Sigmoid colon (tissue), 7 donors: ENCODE measurements around the gene GRAMD1B. TPM values are rescaled to one million over a fixed set of nuclear protein-coding genes. Genes with fewer than 3 reads are reported as not detected.

Experiments
- DNase-seq: peaks from one replicate; pipeline ENCODE4 v3.0.0-alpha.2; 2019
- H3K27ac ChIP-seq, 4 donors: fragments of 200-600 bp; sonication (generic); one replicate each; pipeline ENCODE4 v1.5.1; 2016 to 2019; ENCODE audit warnings: mild to moderate bottlenecking in 1 of 4
- H3K27me3 ChIP-seq, 3 donors: fragments of 200-600 bp; sonication (generic); one replicate each; pipeline ENCODE4 v1.5.1; 2019; ENCODE audit warnings: mild to moderate bottlenecking in 1 of 3
- H3K36me3 ChIP-seq, 4 donors: fragments of 200-600 bp; sonication (generic); one replicate each; pipeline ENCODE4 v1.5.1; 2016 to 2019
- H3K4me1 ChIP-seq, 4 donors: fragments of 200-600 bp; sonication (generic); one replicate each; pipeline ENCODE4 v1.5.1; 2017 to 2019
- H3K4me3 ChIP-seq, 4 donors: fragments of 200-600 bp; sonication (generic); one replicate each; pipeline ENCODE4 v1.5.1; 2017 to 2019; ENCODE audit warnings: mild to moderate bottlenecking in 2 of 4, moderate library complexity in 1 of 4
- H3K9me3 ChIP-seq, 4 donors: fragments of 200-600 bp in 3 of 4; sonication (generic) in 3 of 4; one replicate each; pipeline versions ENCODE4 v1.5.1 to v1.6.1; 2013 to 2019
- EP300 ChIP-seq, 4 donors: sonication (generic); formaldehyde crosslinking; IDR thresholded peaks; one replicate each; pipeline ENCODE4 v1.6.1; 2017; ENCODE audit warnings: antibody characterized with exemption in 4 of 4
- POLR2A ChIP-seq, 2 donors: fragments of 450-650 bp; IDR thresholded peaks; one replicate each; pipeline ENCODE4 v1.6.1; 2016; ENCODE audit warnings: antibody characterized with exemption in 2 of 2, mild to moderate bottlenecking in 2 of 2, moderate library complexity in 2 of 2
- POLR2AphosphoS5 ChIP-seq, 4 donors: sonication (generic); formaldehyde crosslinking; IDR thresholded peaks; one replicate each; pipeline ENCODE4 v1.6.1; 2017; ENCODE audit warnings: antibody characterized with exemption in 4 of 4
- WGBS, 2 donors: extraction: QIAGEN DNeasy Blood & Tissue Kit; methylation state at CpG; one replicate each; pipeline ENCODE4 v1.1.7; 2013; 5-methylcytosine and 5-hydroxymethylcytosine counted together
- intact Hi-C: fragments of 100-400 bp; cut with DNase I; formaldehyde crosslinking; loops from one replicate; pipeline ENCODE4 v1.15.1; 2023
- polyA plus RNA-seq, 3 donors: library from polyadenylated mRNA; stranded (reverse); fragments of 200-250 nt; gene quantifications; one replicate each; pipeline ENCODE4 v1.2.3, GENCODE V29; 2013
- total RNA-seq, 4 donors: library from RNA; depleted of rRNA; stranded (reverse); fragments of >200 nt; gene quantifications; one replicate each; pipeline ENCODE4 v1.1.0, GENCODE V29; 2016
- TF ChIP-seq, protein P1 (sequence below), 4 experiments: fragments of 450-650 bp in 3 of 4; fragments of 200-600 bp in 1 of 4; IDR thresholded peaks; one replicate each; pipeline ENCODE4 v1.5.1; 2016 to 2019; ENCODE audit warnings: antibody characterized with exemption in 4 of 4, mild to moderate bottlenecking in 3 of 4, moderate library complexity in 2 of 4
- donor health status: healthy with polysubstance abuse.
- donor health status: Bipolar disorder and iron deficiency.
- donor health status: healthy.

GRAMD1B gene
- total and polyA plus RNA-seq, 7 donors, result 1.8 to 5.0 (median 3.5) TPM

DNA sequence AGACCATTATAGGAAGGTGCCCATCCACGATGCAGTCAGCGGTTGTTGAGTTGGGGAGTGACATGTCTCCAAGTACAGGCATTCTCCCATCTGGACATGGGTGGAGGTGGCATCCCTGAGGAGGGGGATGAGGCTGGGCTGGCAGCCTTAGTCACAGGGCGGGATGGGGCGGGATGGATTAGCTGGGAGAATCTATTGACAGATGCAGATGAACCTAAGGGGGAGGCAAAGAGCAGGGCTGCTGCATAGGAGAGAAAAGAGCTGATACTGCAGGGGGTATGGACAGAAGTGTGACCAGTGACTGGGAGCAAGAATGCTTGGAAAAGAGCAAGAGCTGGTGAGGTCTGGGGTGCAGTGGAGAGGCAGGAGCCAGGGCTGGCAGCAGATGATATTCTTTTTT is 181.6 kb downstream of the GRAMD1B start:
- 94 to 95% methylated on average over 4 of the region's 4 CpGs for WGBS, 2 donors
- Histone ChIP-seq H3K36me3 (no peaks in the 10 kb centered on the region), H3K4me3 (no peak overlapping the region), H3K9me3 (no peaks in the 10 kb centered on the region), H3K27me3 (no peaks in the 10 kb centered on the region), H3K27ac (no peak overlapping the region), H3K4me1 (peaks cover 0 to 13% (median 12%) of the 10 kb centered on the region in 4 donors)
- no peak for TF ChIP-seq POLR2AphosphoS5 (IDR thresholded peaks at IDR 0.05)
- TF ChIP-seq, protein P1, sequence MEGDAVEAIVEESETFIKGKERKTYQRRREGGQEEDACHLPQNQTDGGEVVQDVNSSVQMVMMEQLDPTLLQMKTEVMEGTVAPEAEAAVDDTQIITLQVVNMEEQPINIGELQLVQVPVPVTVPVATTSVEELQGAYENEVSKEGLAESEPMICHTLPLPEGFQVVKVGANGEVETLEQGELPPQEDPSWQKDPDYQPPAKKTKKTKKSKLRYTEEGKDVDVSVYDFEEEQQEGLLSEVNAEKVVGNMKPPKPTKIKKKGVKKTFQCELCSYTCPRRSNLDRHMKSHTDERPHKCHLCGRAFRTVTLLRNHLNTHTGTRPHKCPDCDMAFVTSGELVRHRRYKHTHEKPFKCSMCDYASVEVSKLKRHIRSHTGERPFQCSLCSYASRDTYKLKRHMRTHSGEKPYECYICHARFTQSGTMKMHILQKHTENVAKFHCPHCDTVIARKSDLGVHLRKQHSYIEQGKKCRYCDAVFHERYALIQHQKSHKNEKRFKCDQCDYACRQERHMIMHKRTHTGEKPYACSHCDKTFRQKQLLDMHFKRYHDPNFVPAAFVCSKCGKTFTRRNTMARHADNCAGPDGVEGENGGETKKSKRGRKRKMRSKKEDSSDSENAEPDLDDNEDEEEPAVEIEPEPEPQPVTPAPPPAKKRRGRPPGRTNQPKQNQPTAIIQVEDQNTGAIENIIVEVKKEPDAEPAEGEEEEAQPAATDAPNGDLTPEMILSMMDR (IDR thresholded peaks at IDR 0.05), result no peak
- TF ChIP-seq POLR2A (IDR thresholded peaks at IDR 0.05), result no peak
- no peak for TF ChIP-seq EP300 (IDR thresholded peaks at IDR 0.05)
- intact Hi-C loops, result no loop called here
- no peak for DNase-seq

DNA sequence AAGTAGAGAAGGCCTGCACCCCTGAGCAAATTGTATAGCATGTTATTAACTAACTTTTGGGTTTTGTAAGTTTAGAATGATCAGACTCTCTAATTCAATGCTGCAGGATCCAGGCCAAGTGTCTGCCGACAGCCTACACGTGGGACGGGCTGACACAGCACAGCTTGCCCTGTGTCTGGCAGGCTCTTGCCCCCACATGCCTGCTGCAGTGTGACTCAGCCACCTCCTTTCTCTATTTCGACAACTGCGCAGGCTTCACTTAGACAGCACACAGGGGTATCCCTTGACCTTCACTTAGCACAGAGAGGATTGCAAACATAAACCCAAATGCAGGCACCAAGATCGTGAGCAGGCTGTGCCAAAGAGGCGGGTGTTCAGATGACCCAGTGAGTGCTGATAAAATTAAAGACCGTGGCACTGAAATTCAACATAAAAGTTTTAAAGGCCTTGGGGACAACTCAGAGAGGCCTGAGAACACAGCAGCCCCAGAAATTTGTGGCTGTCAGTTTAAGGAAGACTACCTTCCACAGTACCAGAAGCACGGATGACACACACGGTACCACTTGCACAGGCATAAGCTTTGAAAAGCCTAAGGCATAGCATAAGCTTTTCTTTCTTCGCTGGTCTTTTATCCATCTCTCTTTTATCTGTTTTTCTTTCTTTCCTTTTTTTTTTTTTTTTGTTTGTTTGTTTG is 186.6 kb downstream of the GRAMD1B start:
- Histone ChIP-seq H3K9me3 (no peaks in the 10 kb centered on the region), H3K4me3 (no peak overlapping the region), H3K27ac (peak overlapping the region in 3 of 4 donors; percentile 42 to 72 (median 70)), H3K27me3 (no peaks in the 10 kb centered on the region), H3K4me1 (peaks cover 0 to 17% (median 16%) of the 10 kb centered on the region in 4 donors), H3K36me3 (no peaks in the 10 kb centered on the region)
- TF ChIP-seq EP300 (IDR thresholded peaks at IDR 0.05) (no peak), POLR2AphosphoS5 (IDR thresholded peaks at IDR 0.05) (peak; percentile 64 to 92 (median 88)), POLR2A (IDR thresholded peaks at IDR 0.05) (no peak)
- TF ChIP-seq, protein P1 (IDR thresholded peaks at IDR 0.05), result no peak
- intact Hi-C loops, result no loop called here
- WGBS, 2 donors, result 84 to 92% methylated on average over 11 of the region's 11 CpGs
- DNase-seq, result peak; percentile 85

DNA sequence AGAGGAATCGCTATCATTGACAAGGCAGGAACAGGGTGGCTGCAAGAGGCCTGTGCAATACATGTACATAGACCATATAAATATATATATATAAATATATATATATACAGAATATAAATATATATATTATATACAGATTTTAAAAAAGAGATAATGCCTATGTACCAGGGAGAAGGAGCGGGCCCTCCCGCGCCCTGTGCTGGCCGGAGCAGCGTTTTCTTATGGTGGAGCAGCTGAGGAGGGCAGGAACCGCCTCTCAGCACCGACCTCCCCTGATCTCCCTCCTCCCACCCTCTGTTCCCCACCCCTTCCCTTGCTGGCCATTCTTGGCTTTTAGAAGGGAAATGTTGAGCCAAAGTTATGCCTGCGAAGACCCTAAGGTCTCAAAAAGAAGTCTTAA is 192.5 kb downstream of the GRAMD1B start:
- TF ChIP-seq, protein P1 (IDR thresholded peaks at IDR 0.05), result no peak
- TF ChIP-seq POLR2A (IDR thresholded peaks at IDR 0.05) (no peak), EP300 (IDR thresholded peaks at IDR 0.05) (no peak), POLR2AphosphoS5 (IDR thresholded peaks at IDR 0.05) (no peak)
- Histone ChIP-seq H3K9me3 (no peaks in the 10 kb centered on the region), H3K4me3 (no peak overlapping the region), H3K4me1 (no peaks in the 10 kb centered on the region), H3K27me3 (no peaks in the 10 kb centered on the region), H3K27ac (no peak overlapping the region), H3K36me3 (no peaks in the 10 kb centered on the region)
- intact Hi-C loops, result no loop called here
- no peak for DNase-seq
- WGBS, 2 donors, result 91 to 96% methylated on average over 9 of the region's 9 CpGs

DNA sequence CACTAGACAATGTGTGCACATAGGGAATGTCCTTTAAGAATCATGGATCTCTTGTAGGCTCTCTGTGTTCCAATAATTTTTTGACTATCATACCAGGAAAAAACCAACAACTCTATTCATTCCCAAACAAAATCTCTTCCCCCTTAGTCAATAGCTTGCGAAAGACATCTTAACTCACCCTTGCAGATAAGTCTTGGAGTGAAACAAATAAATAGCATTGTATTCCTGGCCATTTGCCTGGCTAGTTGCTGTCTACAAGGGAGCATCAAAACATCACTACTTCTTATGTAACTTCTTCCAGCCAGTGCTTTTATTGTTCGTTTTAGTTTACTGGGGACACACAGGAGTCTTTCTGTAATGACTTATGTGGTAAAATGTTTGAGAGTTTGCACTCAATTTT is 194.9 kb downstream of the GRAMD1B start:
- TF ChIP-seq POLR2A (IDR thresholded peaks at IDR 0.05) (no peak), POLR2AphosphoS5 (IDR thresholded peaks at IDR 0.05) (no peak), EP300 (IDR thresholded peaks at IDR 0.05) (no peak)
- TF ChIP-seq, protein P1 (IDR thresholded peaks at IDR 0.05), result no peak
- no peak for DNase-seq
- Histone ChIP-seq H3K27ac (no peak overlapping the region), H3K4me1 (peaks cover 0 to 10% (median 0%) of the 10 kb centered on the region in 4 donors), H3K27me3 (no peaks in the 10 kb centered on the region), H3K9me3 (no peaks in the 10 kb centered on the region), H3K36me3 (no peaks in the 10 kb centered on the region), H3K4me3 (no peak overlapping the region)
- intact Hi-C loops, result no loop called here
- 90 to 92% methylated on average over 2 of the region's 2 CpGs for WGBS, 2 donors
